Caco-2 (cell line): ENCODE data around the gene CEP164. TPM values are rescaled to one million over a fixed set of nuclear protein-coding genes. Genes with fewer than 3 reads are reported as not detected.

Experiments
- BruUV-seq: library from RNA; stranded (reverse); fragments of 400-500 nt; replicated peaks from 2 replicates; lab custom pipeline; 2021; lab: Mats Ljungman, UMichigan
- CTCF ChIA-PET: fragments of 300-600 bp; sonication (Branson Sonifier 250); formaldehyde crosslinking; loops from one replicate; lab custom pipeline; 2022; ENCODE audit warnings: antibody characterized with exemption; lab: Charles Lee
- POLR2A ChIA-PET: fragments of 300-600 bp; sonication (Branson Sonifier 250); formaldehyde crosslinking; loops from one replicate; lab custom pipeline; 2022; ENCODE audit warnings: antibody characterized with exemption; lab: Charles Lee
- DNase-seq, 2 experiments: peaks; one replicate each; pipeline versions ENCODE4 v3.0.0 to v3.0.0-alpha.2; 2020 to 2022
- H3K27me3 ChIP-seq: replicated peaks from 2 replicates; pipeline ENCODE4 v1.6.0; 2011; ENCODE audit warnings: low read length; ENCODE audit not compliant: control insufficient read depth, insufficient read depth
- H3K36me3 ChIP-seq: 2 replicates; pipeline ENCODE4 v1.5.1; 2011; ENCODE audit warnings: low read length; ENCODE audit not compliant: control insufficient read depth, insufficient read depth
- H3K4me1 ChIP-seq: fragments of 250-450 bp; sonication (Bioruptor Pico); 2 replicates; pipeline ENCODE4 v1.5.1; 2020; ENCODE audit warnings: mild to moderate bottlenecking
- H3K4me3 ChIP-seq: 2 replicates; pipeline ENCODE4 v1.5.1; 2011; ENCODE audit warnings: low read depth, mild to moderate bottlenecking, control low read depth, low read length
- H3K9me3 ChIP-seq: fragments of 250-450 bp; sonication (Bioruptor Pico); 2 replicates; pipeline ENCODE4 v1.5.1; 2020; ENCODE audit warnings: mild to moderate bottlenecking, moderate library complexity
- H3K27ac Mint-ChIP-seq: one replicate; pipeline ENCODE4 v1.8.0; 2022; ENCODE audit warnings: mixed read lengths; ENCODE audit not compliant: unreplicated experiment
- H3K27me3 Mint-ChIP-seq: one replicate; pipeline ENCODE4 v1.8.0; 2022; ENCODE audit warnings: mixed read lengths; ENCODE audit not compliant: insufficient read depth, unreplicated experiment
- H3K36me3 Mint-ChIP-seq: one replicate; pipeline ENCODE4 v1.8.0; 2022; ENCODE audit warnings: mild to moderate bottlenecking, mixed read lengths; ENCODE audit not compliant: insufficient read depth, unreplicated experiment
- H3K4me1 Mint-ChIP-seq: one replicate; pipeline ENCODE4 v1.8.0; 2022; ENCODE audit warnings: low read depth, mixed read lengths; ENCODE audit not compliant: unreplicated experiment
- H3K4me3 Mint-ChIP-seq: one replicate; pipeline ENCODE4 v1.8.0; 2022; ENCODE audit warnings: mild to moderate bottlenecking, moderate library complexity, mixed read lengths; ENCODE audit not compliant: unreplicated experiment
- H3K9me3 Mint-ChIP-seq: one replicate; pipeline ENCODE4 v1.8.0; 2022; ENCODE audit warnings: mixed read lengths; ENCODE audit not compliant: unreplicated experiment
- intact Hi-C: fragments of 100-400 bp; cut with micrococcal nuclease; formaldehyde crosslinking; loops from one replicate; pipeline ENCODE4 v1.10.0; 2022; ENCODE audit not compliant: unreplicated experiment
- total RNA-seq: library from RNA; stranded (reverse); gene quantifications from 2 replicates; pipeline ENCODE4 v1.2.3, GENCODE V29; 2022
- TF ChIP-seq, protein P1 (sequence below), 2 experiments: fragments of 200-600 bp in 1 of 2; IDR thresholded peaks; 1 replicate in 1 of 2; 2 replicates in 1 of 2; pipeline versions ENCODE4 v1.5.1 to v1.8.0; 2011 to 2022; ENCODE audit warnings: antibody characterized with exemption in 1 of 2, control low read depth in 1 of 2, inconsistent platforms in 1 of 2, low read depth in 1 of 2, low read length in 1 of 2, mild to moderate bottlenecking in 1 of 2, moderate library complexity in 1 of 2; ENCODE audit not compliant: insufficient read depth in 1 of 2, severe bottlenecking in 1 of 2, unreplicated experiment in 1 of 2

Gene CEP164
- total RNA-seq, 1 experiment from 2014 or later, result 48.9 TPM

DNA sequence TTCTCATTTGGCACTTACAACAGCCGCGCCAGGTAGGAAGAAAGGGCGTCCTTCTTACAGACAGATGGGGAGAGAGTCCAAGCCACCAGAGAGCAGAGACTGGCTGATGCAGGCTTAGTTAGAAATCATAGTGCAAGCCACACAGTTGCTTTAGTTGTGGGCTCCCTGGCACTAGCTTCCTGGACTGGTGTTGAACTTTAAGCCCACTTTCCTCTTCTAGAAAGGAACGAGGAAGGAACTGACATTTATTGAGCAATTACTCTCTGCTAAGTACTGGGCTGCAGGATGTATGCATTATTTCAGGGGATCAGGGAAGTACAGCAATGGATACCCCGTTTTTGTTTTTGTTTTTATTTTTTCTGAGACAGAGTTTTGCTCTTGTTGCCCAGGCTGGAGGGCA lies 14.6 kb upstream of the CEP164 start:
- no peak for DNase-seq
- Histone ChIP-seq H3K9me3 (no peaks in the 10 kb centered on the region), H3K4me3 (no peak overlapping the region), H3K36me3 (no peaks in the 10 kb centered on the region), H3K27me3 (no peaks in the 10 kb centered on the region), H3K4me1 (peaks cover 7% of the 10 kb centered on the region)
- no peaks in the 10 kb centered on the region for H3K27me3 Mint-ChIP-seq
- TF ChIP-seq, protein P1, sequence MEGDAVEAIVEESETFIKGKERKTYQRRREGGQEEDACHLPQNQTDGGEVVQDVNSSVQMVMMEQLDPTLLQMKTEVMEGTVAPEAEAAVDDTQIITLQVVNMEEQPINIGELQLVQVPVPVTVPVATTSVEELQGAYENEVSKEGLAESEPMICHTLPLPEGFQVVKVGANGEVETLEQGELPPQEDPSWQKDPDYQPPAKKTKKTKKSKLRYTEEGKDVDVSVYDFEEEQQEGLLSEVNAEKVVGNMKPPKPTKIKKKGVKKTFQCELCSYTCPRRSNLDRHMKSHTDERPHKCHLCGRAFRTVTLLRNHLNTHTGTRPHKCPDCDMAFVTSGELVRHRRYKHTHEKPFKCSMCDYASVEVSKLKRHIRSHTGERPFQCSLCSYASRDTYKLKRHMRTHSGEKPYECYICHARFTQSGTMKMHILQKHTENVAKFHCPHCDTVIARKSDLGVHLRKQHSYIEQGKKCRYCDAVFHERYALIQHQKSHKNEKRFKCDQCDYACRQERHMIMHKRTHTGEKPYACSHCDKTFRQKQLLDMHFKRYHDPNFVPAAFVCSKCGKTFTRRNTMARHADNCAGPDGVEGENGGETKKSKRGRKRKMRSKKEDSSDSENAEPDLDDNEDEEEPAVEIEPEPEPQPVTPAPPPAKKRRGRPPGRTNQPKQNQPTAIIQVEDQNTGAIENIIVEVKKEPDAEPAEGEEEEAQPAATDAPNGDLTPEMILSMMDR (IDR thresholded peaks at IDR 0.05; ENCODE audit: insufficient read depth in 1 of 2, low read depth in 1 of 2, low read length in 1 of 2, severe bottlenecking in 1 of 2, unreplicated experiment in 1 of 2), result no peak
- POLR2A ChIA-PET, result no interaction called here
- no TSS peak for BruUV-seq
- H3K4me1 Mint-ChIP-seq, result peaks cover 7% of the 10 kb centered on the region
- no peak overlapping the region for H3K4me3 Mint-ChIP-seq
- H3K9me3 Mint-ChIP-seq, result no peaks in the 10 kb centered on the region
- CTCF ChIA-PET, result no interaction called here
- H3K36me3 Mint-ChIP-seq, result peaks cover 5% of the 10 kb centered on the region
- H3K27ac Mint-ChIP-seq, result no peak overlapping the region
- intact Hi-C loops, result no loop called here

GRCh38 chr11:117313828-117314768 lies 13.6 kb upstream of the CEP164 start:
- Histone ChIP-seq H3K9me3 (no peaks in the 10 kb centered on the region), H3K4me3 (no peak overlapping the region), H3K36me3 (no peaks in the 10 kb centered on the region), H3K27me3 (no peaks in the 10 kb centered on the region), H3K4me1 (peaks cover 7% of the 10 kb centered on the region)
- H3K4me1 Mint-ChIP-seq, result peaks cover 7% of the 10 kb centered on the region
- DNase-seq, result no peak
- H3K27ac Mint-ChIP-seq, result no peak overlapping the region
- intact Hi-C loops, result no loop called here
- H3K27me3 Mint-ChIP-seq, result no peaks in the 10 kb centered on the region
- BruUV-seq, result TSS peak; percentile 15
- H3K36me3 Mint-ChIP-seq, result peaks cover 5% of the 10 kb centered on the region
- H3K4me3 Mint-ChIP-seq, result peak overlapping the region; percentile 74
- POLR2A ChIA-PET, result no interaction called here
- no peaks in the 10 kb centered on the region for H3K9me3 Mint-ChIP-seq
- TF ChIP-seq, protein P1 (IDR thresholded peaks at IDR 0.05; ENCODE audit: insufficient read depth in 1 of 2, low read depth in 1 of 2, low read length in 1 of 2, severe bottlenecking in 1 of 2, unreplicated experiment in 1 of 2), result no peak
- CTCF ChIA-PET, result interaction anchor here (1.8 kb wide), 1 partner anchor 500 kb away, joined by 4 read pairs; no protein-coding TSS in a partner anchor

GRCh38 chr11:117314840-117315239 lies 12.8 kb upstream of the CEP164 start:
- peaks cover 7% of the 10 kb centered on the region for H3K4me1 ChIP-seq
- no peaks in the 10 kb centered on the region for H3K9me3 ChIP-seq
- intact Hi-C loops, result no loop called here
- ChIA-PET POLR2A (no interaction called here), CTCF (interaction anchor here (1.8 kb wide), 1 partner anchor 501 kb away, joined by 4 read pairs; no protein-coding TSS in a partner anchor)
- H3K27me3 ChIP-seq, result no peaks in the 10 kb centered on the region
- H3K36me3 ChIP-seq, result no peaks in the 10 kb centered on the region
- Mint-ChIP-seq H3K4me1 (peaks cover 7% of the 10 kb centered on the region), H3K4me3 (peak overlapping the region; percentile 74), H3K27me3 (no peaks in the 10 kb centered on the region), H3K27ac (no peak overlapping the region), H3K36me3 (peaks cover 5% of the 10 kb centered on the region), H3K9me3 (no peaks in the 10 kb centered on the region)
- TF ChIP-seq, protein P1 (IDR thresholded peaks at IDR 0.05; ENCODE audit: insufficient read depth in 1 of 2, low read depth in 1 of 2, low read length in 1 of 2, severe bottlenecking in 1 of 2, unreplicated experiment in 1 of 2), result no peak
- BruUV-seq, result no TSS peak
- no peak for DNase-seq
- peak overlapping the region; percentile 0; the same call in 1 of the 2 replicates for H3K4me3 ChIP-seq
